Heart right ventricle (tissue), 16 donors: ENCODE measurements around the gene SELENOI. TPM values are rescaled to one million over a fixed set of nuclear protein-coding genes. Genes with fewer than 3 reads are reported as not detected.

Experiments used
- ATAC-seq, 8 donors: fragments of 200-7000 bp; cut with Tn5 transposase; one replicate each; pipeline ENCODE4 v1.9.1; 2020; ENCODE audit warnings: mild to moderate bottlenecking in 8 of 8, moderate library complexity in 8 of 8, moderate number of reproducible peaks in 1 of 8
- DNase-seq, 2 donors: peaks; one replicate each; pipeline ENCODE4 v3.0.0-alpha.2; 2020
- H3K27ac ChIP-seq, 10 donors: fragments of 200-600 bp; sonication (generic) in 2 of 10; one replicate each; pipeline versions ENCODE4 v1.5.0 to v1.8.0; 2020 to 2022; ENCODE audit warnings: mild to moderate bottlenecking in 3 of 10
- H3K27me3 ChIP-seq, 7 donors: fragments of 200-600 bp; one replicate each; pipeline ENCODE4 v1.8.0; 2021 to 2022; ENCODE audit warnings: mild to moderate bottlenecking in 2 of 7
- H3K36me3 ChIP-seq, 9 donors: fragments of 200-600 bp; sonication (generic) in 1 of 9; one replicate each; pipeline versions ENCODE4 v1.5.0 to v1.8.0; 2020 to 2022; ENCODE audit warnings: mild to moderate bottlenecking in 2 of 9
- H3K4me1 ChIP-seq, 9 donors: fragments of 200-600 bp; sonication (generic) in 1 of 9; one replicate each; pipeline versions ENCODE4 v1.5.0 to v1.8.0; 2020 to 2022; ENCODE audit warnings: mild to moderate bottlenecking in 4 of 9
- H3K4me3 ChIP-seq, 10 donors: fragments of 200-600 bp; sonication (generic) in 2 of 10; one replicate each; pipeline versions ENCODE4 v1.5.0 to v1.8.0; 2020 to 2022; ENCODE audit warnings: mild to moderate bottlenecking in 7 of 10, moderate library complexity in 2 of 10
- H3K9me3 ChIP-seq, 11 donors: fragments of 200-600 bp in 10 of 11; sonication (generic) in 2 of 11; one replicate each; pipeline versions ENCODE4 v1.5.0 to v1.8.0; 2013 to 2022; ENCODE audit warnings: mild to moderate bottlenecking in 2 of 11, control low read depth in 1 of 11, moderate library complexity in 1 of 11
- CTCF ChIP-seq, 9 donors: fragments of 200-600 bp; sonication (generic) in 2 of 9; IDR thresholded peaks; one replicate each; pipeline versions ENCODE4 v1.5.0 to v1.8.0; 2021 to 2022; ENCODE audit warnings: antibody characterized with exemption in 9 of 9, mild to moderate bottlenecking in 5 of 9, moderate library complexity in 1 of 9
- WGBS, 2 donors: extraction: QIAGEN DNeasy Blood & Tissue Kit; methylation state at CpG; one replicate each; pipeline ENCODE4 v1.1.7; 2013; ENCODE audit warnings: inconsistent platforms in 1 of 2; 5-methylcytosine and 5-hydroxymethylcytosine counted together
- intact Hi-C, 10 donors: fragments of 100-400 bp; cut with DNase I; formaldehyde crosslinking; loops; one replicate each; pipeline versions ENCODE4 v1.11.1 to v1.14.2; 2022
- polyA plus RNA-seq, 2 donors: library from polyadenylated mRNA; stranded (reverse); fragments of 200-250 nt; gene quantifications; one replicate each; pipeline ENCODE4 v1.2.3, GENCODE V29; 2013
- total RNA-seq, 10 donors: library from RNA; stranded (reverse); fragmentation: NEBNext Ultra II Directional in 3 of 10; extraction: Animal tissue kit (Norgen Biotek cat#: 25700) in 3 of 10; gene quantifications; one replicate each; pipeline versions ENCODE4 v1.2.1 to v1.2.4, GENCODE V29; 2021 to 2023
- donor health status: Arrhythmogenic right ventricular cardiomyopathy.
- donor health status: ischemic (EF 13 %, LVEDD 7.1; RV severe dilation, severe dysfunction).
- donor health status: healthy with polysubstance abuse.
- donor health status: DM: no; HTN: yes; CAD: no.
- donor health status: DM: no; HTN: no; CAD: no.
- donor health status: ischemic (EF 25% LVEDD 6.9; RV normal size, moderate dysfunction).
- donor health status: ischemic (EF 25% LVEDD 5.7; RV mildly dilated, moderate dysfunction).
- donor health status: healthy.
- donor health status: DM: yes; HTN: yes; CAD: no.
- donor health status: Ischemic cardiomyopathy.
- donor health status: ischemic (EF 35%, LVEDD 5.7; RV mildly dilated, moderate dysfunction).
- donor health status: nonischemic (EF 11% LVEDD 7.7; RV severe dilation, severe dysfunction).
- donor health status: DM: yes; HTN: yes; CAD: no.
- donor health status: PGD.
- donor health status: ischemic (EF 29% LVEDD 5.4; RV normal size, mild dysfunction).
- donor health status: nonischemic (EF 23%, LVEDD 6.1; RV moderate dilation, normal function).

The SELENOI gene
- total and polyA plus RNA-seq, 12 donors: 2.4 to 15.8 (median 11.5) TPM

GRCh38 chr2:26376799-26377198 is 30.9 kb downstream of the SELENOI start:
- H3K4me3 ChIP-seq: no peak overlapping the region
- intact Hi-C loops: no loop called here
- H3K27me3 ChIP-seq: no peaks in the 10 kb centered on the region
- no peak for ATAC-seq
- no peaks in the 10 kb centered on the region for H3K4me1 ChIP-seq
- no peaks in the 10 kb centered on the region for H3K9me3 ChIP-seq
- no peak for TF ChIP-seq CTCF (IDR thresholded peaks at IDR 0.05)
- no peak overlapping the region for H3K27ac ChIP-seq
- WGBS, 2 donors: 95 to 97% methylated on average over 1 of the region's 1 CpG
- peaks cover 0 to 95% (median 6%) of the 10 kb centered on the region in 9 donors for H3K36me3 ChIP-seq
- DNase-seq: no peak

- Histone ChIP-seq H3K4me3 (no peak overlapping the region), H3K36me3 (peaks cover 0 to 90% (median 6%) of the 10 kb centered on the region in 9 donors), H3K4me1 (peaks cover 0 to 3% (median 0%) of the 10 kb centered on the region in 9 donors), H3K9me3 (no peaks in the 10 kb centered on the region), H3K27ac (no peak overlapping the region), H3K27me3 (no peaks in the 10 kb centered on the region)
- intact Hi-C loops: no loop called here
- no peak for TF ChIP-seq CTCF (IDR thresholded peaks at IDR 0.05)
- no peak for DNase-seq
- 85 to 89% methylated on average over 2 of the region's 2 CpGs for WGBS, 2 donors
- no peak for ATAC-seq
Measured at GRCh38 chr2:26380281-26380680, 34.3 kb downstream of the SELENOI start.

- Histone ChIP-seq H3K9me3 (no peaks in the 10 kb centered on the region), H3K4me1 (peaks cover 0 to 3% (median 0%) of the 10 kb centered on the region in 9 donors), H3K27me3 (no peaks in the 10 kb centered on the region), H3K4me3 (no peak overlapping the region), H3K27ac (no peak overlapping the region), H3K36me3 (peaks cover 0 to 91% (median 14%) of the 10 kb centered on the region in 9 donors)
- DNase-seq (no peak), ATAC-seq (peak in 1 of 8 donors; percentile 44)
- intact Hi-C loops: no loop called here
- WGBS, 2 donors: 88 to 92% methylated on average over 3 of the region's 3 CpGs
- TF ChIP-seq CTCF (IDR thresholded peaks at IDR 0.05): no peak
Measured at GRCh38 chr2:26382564-26382963, 36.6 kb downstream of the SELENOI start.

GRCh38 chr2:26384183-26384582 is 38.2 kb downstream of the SELENOI start:
- no peak for ATAC-seq
- H3K36me3 ChIP-seq: peaks cover 0 to 91% (median 17%) of the 10 kb centered on the region in 9 donors
- 95 to 97% methylated on average over 9 of the region's 9 CpGs for WGBS, 2 donors
- H3K4me3 ChIP-seq: no peak overlapping the region
- intact Hi-C loops: no loop called here
- H3K27me3 ChIP-seq: no peaks in the 10 kb centered on the region
- H3K4me1 ChIP-seq: peaks cover 0 to 3% (median 0%) of the 10 kb centered on the region in 9 donors
- H3K27ac ChIP-seq: no peak overlapping the region
- no peak for DNase-seq
- no peaks in the 10 kb centered on the region for H3K9me3 ChIP-seq
- no peak for TF ChIP-seq CTCF (IDR thresholded peaks at IDR 0.05)
